ENCODE data around the gene RALGAPA2. TPM values are rescaled to one million over a fixed set of nuclear protein-coding genes. Genes with fewer than 3 reads are reported as not detected.
A peak's percentile ranks its signal among the peaks of the same experiment; 100 is the strongest.

RALGAPA2 gene
- total RNA-seq, 1 donor, result 10.8 TPM

GRCh38 chr20:20491110-20491783 lies 221.2 kb downstream of the RALGAPA2 start:
- peak; percentile 58 for DNase-seq (ENCODE audit: low read depth)
- TF ChIP-seq CTCF (IDR thresholded peaks at IDR 0.05; ENCODE audit: insufficient read depth, low read length), result no peak
- no peak overlapping the region for H3K4me3 ChIP-seq (ENCODE audit: low read depth, low read length)

GRCh38 chr20:20490673-20491072 lies 221.8 kb downstream of the RALGAPA2 start:
- no peak for DNase-seq (ENCODE audit: low read depth)
- no peak for TF ChIP-seq CTCF (IDR thresholded peaks at IDR 0.05; ENCODE audit: insufficient read depth, low read length)
- H3K4me3 ChIP-seq (ENCODE audit: low read depth, low read length), result no peak overlapping the region

GRCh38 chr20:20489648-20490341 lies 222.6 kb downstream of the RALGAPA2 start:
- no peak for DNase-seq (ENCODE audit: low read depth)
- H3K4me3 ChIP-seq (ENCODE audit: low read depth, low read length), result no peak overlapping the region
- no peak for TF ChIP-seq CTCF (IDR thresholded peaks at IDR 0.05; ENCODE audit: insufficient read depth, low read length)

GRCh38 chr20:20489054-20489453 lies 223.4 kb downstream of the RALGAPA2 start:
- TF ChIP-seq CTCF (IDR thresholded peaks at IDR 0.05; ENCODE audit: insufficient read depth, low read length), result no peak
- no peak for DNase-seq (ENCODE audit: low read depth)
- H3K4me3 ChIP-seq (ENCODE audit: low read depth, low read length), result no peak overlapping the region

- H3K4me3 ChIP-seq (ENCODE audit: low read depth, low read length), result no peak overlapping the region
- no peak for DNase-seq (ENCODE audit: low read depth)
- TF ChIP-seq CTCF (IDR thresholded peaks at IDR 0.05; ENCODE audit: insufficient read depth, low read length), result no peak
Observed at GRCh38 chr20:20488388-20488787, 224.1 kb downstream of the RALGAPA2 start.

- TF ChIP-seq CTCF (IDR thresholded peaks at IDR 0.05; ENCODE audit: insufficient read depth, low read length), result no peak
- no peak for DNase-seq (ENCODE audit: low read depth)
- no peak overlapping the region for H3K4me3 ChIP-seq (ENCODE audit: low read depth, low read length)
Observed at GRCh38 chr20:20487811-20488210, 224.6 kb downstream of the RALGAPA2 start.

Data from fibroblast of the aortic adventitia (primary cell).